T-helper 17 cell (primary cell): ENCODE results near the gene GGCT. TPM values are rescaled to one million over a fixed set of nuclear protein-coding genes. Genes with fewer than 3 reads are reported as not detected.

Experiments used
- ATAC-seq: fragments of 150-1000 bp; cut with Tn5 transposase; 2 replicates; pipeline ENCODE4 v1.10.0; 2021; ENCODE audit warnings: mild to moderate bottlenecking, moderate library complexity
- DNase-seq, 3 donors: peaks; one replicate each; pipeline versions ENCODE4 v3.0.0 to v3.0.0-alpha.2; 2020 to 2021
- H3K9me3 ChIP-seq: one replicate; pipeline ENCODE4 v1.7.0; 2013; ENCODE audit warnings: low read length, mild to moderate bottlenecking; ENCODE audit not compliant: control insufficient read depth, poor library complexity, severe bottlenecking
- H3K27ac Mint-ChIP-seq: one replicate; pipeline ENCODE4 v1.8.0; 2022; ENCODE audit warnings: mild to moderate bottlenecking, moderate library complexity, mixed read lengths
- H3K27me3 Mint-ChIP-seq: one replicate; pipeline ENCODE4 v1.8.0; 2022; ENCODE audit warnings: mixed read lengths
- H3K36me3 Mint-ChIP-seq: one replicate; pipeline ENCODE4 v1.8.0; 2022; ENCODE audit warnings: low read depth, mixed read lengths
- H3K4me1 Mint-ChIP-seq: one replicate; pipeline ENCODE4 v1.8.0; 2022; ENCODE audit warnings: mild to moderate bottlenecking, mixed read lengths
- H3K4me3 Mint-ChIP-seq: one replicate; pipeline ENCODE4 v1.8.0; 2022; ENCODE audit warnings: mild to moderate bottlenecking, moderate library complexity, mixed read lengths
- total RNA-seq, 4 donors: library from RNA in 2 of 4; stranded (reverse) in 2 of 4; gene quantifications; one replicate each; pipeline ENCODE4 v1.2.3 and lab custom pipeline; 2022 to 2026

The GGCT gene
- total RNA-seq, 2 donors from 2014 or later, result 8.4 to 9.6 TPM

GRCh38 chr7:30459591-30460245, 44.9 kb downstream of the GGCT start:
- ATAC-seq, result no peak
- Mint-ChIP-seq H3K27me3 (no peaks in the 10 kb centered on the region), H3K36me3 (peaks cover 2% of the 10 kb centered on the region), H3K4me3 (no peak overlapping the region), H3K4me1 (peaks cover 4% of the 10 kb centered on the region), H3K27ac (no peak overlapping the region)
- no peak for DNase-seq
- H3K9me3 ChIP-seq, result no peaks in the 10 kb centered on the region

DNA sequence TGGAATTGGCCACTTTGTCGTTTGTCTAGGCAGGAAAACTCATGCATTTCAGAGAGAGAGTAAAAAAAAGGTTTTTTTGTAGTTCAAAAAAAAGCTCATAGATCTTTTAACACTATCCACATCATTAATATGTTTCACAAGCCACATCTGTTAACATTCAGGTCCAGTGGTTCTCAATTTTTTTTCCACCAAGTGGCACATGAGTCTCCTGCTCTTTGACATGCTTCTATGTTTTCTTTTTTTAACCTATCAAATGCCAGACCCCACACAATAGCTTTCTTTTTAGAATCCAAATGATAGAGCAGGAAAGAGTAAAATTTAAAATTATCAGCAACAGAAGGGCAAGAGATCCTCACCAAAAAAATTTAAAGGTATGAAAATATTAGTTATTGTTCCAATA, 46.3 kb downstream of the GGCT start:
- Mint-ChIP-seq H3K4me3 (no peak overlapping the region), H3K27me3 (no peaks in the 10 kb centered on the region), H3K27ac (no peak overlapping the region), H3K4me1 (no peaks in the 10 kb centered on the region), H3K36me3 (no peaks in the 10 kb centered on the region)
- no peaks in the 10 kb centered on the region for H3K9me3 ChIP-seq
- DNase-seq, result no peak
- ATAC-seq, result no peak

DNA sequence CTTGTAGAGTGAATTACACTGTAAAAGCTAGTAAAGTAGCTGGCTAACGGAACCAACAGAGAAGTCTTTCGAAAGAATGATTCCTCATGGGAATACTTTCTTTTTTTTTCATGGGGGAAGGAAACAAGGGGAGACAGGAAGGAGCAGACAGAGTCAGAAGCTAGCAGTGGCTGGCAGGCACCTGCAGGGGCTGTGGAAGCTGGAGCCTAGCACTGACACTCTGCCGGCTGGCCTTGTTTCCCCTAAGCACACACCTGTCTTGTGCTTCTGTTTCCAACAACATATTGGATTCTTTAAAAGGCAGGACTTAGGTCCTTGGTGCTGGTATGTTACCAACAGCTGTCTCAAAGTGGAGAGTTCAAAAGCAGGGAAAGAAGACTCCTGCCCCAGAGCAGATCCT, 50.7 kb downstream of the GGCT start:
- H3K27me3 Mint-ChIP-seq, result no peaks in the 10 kb centered on the region
- H3K4me3 Mint-ChIP-seq, result no peak overlapping the region
- H3K4me1 Mint-ChIP-seq, result peaks cover 4% of the 10 kb centered on the region
- ATAC-seq (no peak), DNase-seq (no peak)
- no peaks in the 10 kb centered on the region for H3K9me3 ChIP-seq
- H3K27ac Mint-ChIP-seq, result no peak overlapping the region
- H3K36me3 Mint-ChIP-seq, result no peaks in the 10 kb centered on the region

DNA sequence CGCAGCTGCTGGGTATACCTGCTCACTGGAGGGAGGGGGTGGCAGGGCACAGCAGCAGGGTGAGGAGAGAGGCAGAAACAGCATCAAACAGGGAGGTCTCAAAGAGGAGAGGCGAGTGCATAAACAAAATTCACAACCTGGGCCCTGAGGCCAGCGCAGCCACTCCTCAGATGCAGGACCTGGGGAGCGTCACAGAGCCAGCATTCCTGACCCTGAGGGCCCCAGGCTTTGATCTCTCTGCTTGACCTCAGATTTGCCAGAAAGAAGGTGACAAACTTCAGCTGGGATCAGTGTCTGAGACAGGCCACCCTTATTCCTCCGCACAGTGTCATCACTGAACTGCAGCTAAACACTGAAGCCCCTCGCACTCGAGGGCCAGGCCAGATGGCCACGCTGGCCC, 51.6 kb downstream of the GGCT start:
- no peaks in the 10 kb centered on the region for H3K9me3 ChIP-seq
- no peaks in the 10 kb centered on the region for H3K36me3 Mint-ChIP-seq
- no peak for DNase-seq
- peaks cover 4% of the 10 kb centered on the region for H3K4me1 Mint-ChIP-seq
- H3K27ac Mint-ChIP-seq, result no peak overlapping the region
- no peak for ATAC-seq
- no peak overlapping the region for H3K4me3 Mint-ChIP-seq
- H3K27me3 Mint-ChIP-seq, result no peaks in the 10 kb centered on the region

GRCh38 chr7:30452280-30452930, 52.2 kb downstream of the GGCT start:
- H3K9me3 ChIP-seq, result no peaks in the 10 kb centered on the region
- no peaks in the 10 kb centered on the region for H3K27me3 Mint-ChIP-seq
- no peak for ATAC-seq
- peaks cover 4% of the 10 kb centered on the region for H3K4me1 Mint-ChIP-seq
- no peak overlapping the region for H3K4me3 Mint-ChIP-seq
- no peak for DNase-seq
- H3K36me3 Mint-ChIP-seq, result no peaks in the 10 kb centered on the region
- no peak overlapping the region for H3K27ac Mint-ChIP-seq

GRCh38 chr7:30451539-30452279, 52.9 kb downstream of the GGCT start:
- H3K4me3 Mint-ChIP-seq, result no peak overlapping the region
- H3K9me3 ChIP-seq, result no peaks in the 10 kb centered on the region
- H3K36me3 Mint-ChIP-seq, result no peaks in the 10 kb centered on the region
- H3K27me3 Mint-ChIP-seq, result no peaks in the 10 kb centered on the region
- ATAC-seq (no peak), DNase-seq (no peak)
- H3K4me1 Mint-ChIP-seq, result peaks cover 4% of the 10 kb centered on the region
- H3K27ac Mint-ChIP-seq, result no peak overlapping the region

- no peaks in the 10 kb centered on the region for H3K27me3 Mint-ChIP-seq
- ATAC-seq (no peak), DNase-seq (no peak)
- no peaks in the 10 kb centered on the region for H3K9me3 ChIP-seq
- H3K4me1 Mint-ChIP-seq, result peaks cover 4% of the 10 kb centered on the region
- H3K27ac Mint-ChIP-seq, result no peak overlapping the region
- H3K4me3 Mint-ChIP-seq, result no peak overlapping the region
- no peaks in the 10 kb centered on the region for H3K36me3 Mint-ChIP-seq
Measured at GRCh38 chr7:30450983-30451497, 53.6 kb downstream of the GGCT start.

- Mint-ChIP-seq H3K4me1 (peaks cover 4% of the 10 kb centered on the region), H3K4me3 (no peak overlapping the region), H3K27me3 (no peaks in the 10 kb centered on the region), H3K27ac (no peak overlapping the region), H3K36me3 (no peaks in the 10 kb centered on the region)
- DNase-seq, result no peak
- no peaks in the 10 kb centered on the region for H3K9me3 ChIP-seq
- ATAC-seq, result no peak
Measured at GRCh38 chr7:30450240-30450982, 54.2 kb downstream of the GGCT start.

DNA sequence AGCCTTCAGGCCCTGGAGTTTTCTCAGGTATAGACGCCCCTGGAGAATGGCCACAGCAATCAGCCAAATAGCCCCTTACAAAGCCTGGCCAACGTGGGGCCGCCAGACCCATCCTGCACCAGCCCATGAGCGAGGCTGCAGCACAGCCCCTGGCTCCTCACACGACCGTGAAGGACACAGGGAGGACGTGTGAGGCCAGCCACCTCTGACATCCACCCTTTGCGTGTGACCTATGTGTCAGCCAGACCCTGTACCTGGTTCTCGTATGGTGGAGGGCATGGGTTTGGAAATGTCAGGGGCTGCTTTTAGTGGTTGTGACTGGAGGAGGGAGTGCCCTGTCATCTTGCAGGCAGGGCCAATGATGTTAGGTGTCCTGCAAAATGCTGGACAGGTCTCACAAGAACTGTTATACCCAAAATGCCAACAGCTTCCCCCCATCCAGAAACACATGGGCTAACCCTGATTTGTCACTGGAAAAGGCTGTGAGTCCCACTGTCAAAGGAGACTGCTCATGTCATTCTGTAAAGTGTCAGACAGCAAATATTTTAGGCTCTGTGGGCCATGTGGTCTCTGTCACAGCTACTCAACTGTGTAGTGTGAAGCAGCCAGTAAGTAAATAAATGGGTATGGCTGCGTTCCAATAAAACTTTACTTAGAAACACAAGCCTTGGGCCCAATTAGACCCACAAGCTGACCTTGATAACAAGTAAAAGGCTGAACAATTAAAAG, 56.0 kb downstream of the GGCT start:
- H3K4me1 Mint-ChIP-seq, result peaks cover 4% of the 10 kb centered on the region
- H3K27me3 Mint-ChIP-seq, result no peaks in the 10 kb centered on the region
- no peaks in the 10 kb centered on the region for H3K9me3 ChIP-seq
- H3K4me3 Mint-ChIP-seq, result no peak overlapping the region
- no peaks in the 10 kb centered on the region for H3K36me3 Mint-ChIP-seq
- H3K27ac Mint-ChIP-seq, result no peak overlapping the region
- no peak for DNase-seq
- ATAC-seq, result no peak

GRCh38 chr7:30447466-30447865, 57.2 kb downstream of the GGCT start:
- H3K27ac Mint-ChIP-seq, result no peak overlapping the region

More at GRCh38 chr7:30447466-30447865, 57.2 kb downstream of the GGCT start:
- H3K4me3 Mint-ChIP-seq, result no peak overlapping the region
- ATAC-seq (no peak), DNase-seq (no peak)
- H3K36me3 Mint-ChIP-seq, result no peaks in the 10 kb centered on the region
- no peaks in the 10 kb centered on the region for H3K9me3 ChIP-seq
- no peaks in the 10 kb centered on the region for H3K27me3 Mint-ChIP-seq
- peaks cover 4% of the 10 kb centered on the region for H3K4me1 Mint-ChIP-seq
